GM18909 (cell line): ENCODE data around the gene LRRC47.
"Not testable (repeated sequence)": the region's sequence is repeated elsewhere in the genome, so short reads cannot be mapped to it uniquely, and the experiment has no call there.

Experiments
- ATAC-seq: cut with Tn5 transposase; IDR thresholded peaks from one replicate; pipeline ENCODE4 v1.9.1; 2021; ENCODE audit warnings: mild to moderate bottlenecking; ENCODE audit not compliant: unreplicated experiment, poor library complexity

Gene LRRC47

GRCh38 chr1:3816331-3817137 lies 20.2 kb upstream of the LRRC47 start:
- no peak for ATAC-seq

GRCh38 chr1:3814771-3815561 lies 18.7 kb upstream of the LRRC47 start:
- ATAC-seq = no peak

DNA sequence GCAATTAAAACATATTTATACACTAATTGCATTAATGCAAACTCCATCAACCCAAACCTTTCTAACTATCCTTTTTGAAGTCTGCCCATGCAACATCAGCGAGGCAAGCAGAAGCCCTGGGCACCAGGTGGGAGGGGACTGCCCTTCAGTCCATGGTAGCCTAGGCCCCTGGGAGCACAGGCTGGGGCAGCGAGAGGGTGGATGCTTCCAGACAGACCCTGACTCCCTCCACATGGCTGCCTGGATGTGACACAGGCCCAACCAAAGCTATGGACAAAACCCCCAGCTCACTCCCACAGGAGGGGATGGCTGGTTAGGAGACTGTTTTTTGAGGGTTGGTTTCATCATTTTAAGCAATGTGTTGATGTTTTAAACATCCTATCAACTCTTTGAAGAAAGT lies 17.8 kb upstream of the LRRC47 start:
- ATAC-seq = no peak

DNA sequence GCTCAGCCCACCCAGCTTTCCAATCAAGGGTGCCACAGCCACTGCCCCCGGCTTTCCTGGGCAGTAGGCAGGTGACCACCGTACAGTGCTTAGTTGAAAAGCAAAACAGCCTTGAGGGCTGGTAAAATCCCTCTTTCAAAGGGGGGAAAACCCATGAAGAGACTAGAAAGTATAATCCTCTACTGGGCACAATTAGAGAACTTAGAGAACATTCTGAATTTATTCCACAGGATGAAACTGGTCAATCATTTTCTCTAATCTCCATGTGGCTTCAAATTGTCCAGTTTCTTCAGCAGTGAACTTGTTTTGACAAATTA lies 15.3 kb upstream of the LRRC47 start:
- ATAC-seq = no peak

- ATAC-seq = not testable (repeated sequence)
These were observed 14.0 kb upstream of the LRRC47 start for GRCh38 chr1:3810149-3810761.

DNA sequence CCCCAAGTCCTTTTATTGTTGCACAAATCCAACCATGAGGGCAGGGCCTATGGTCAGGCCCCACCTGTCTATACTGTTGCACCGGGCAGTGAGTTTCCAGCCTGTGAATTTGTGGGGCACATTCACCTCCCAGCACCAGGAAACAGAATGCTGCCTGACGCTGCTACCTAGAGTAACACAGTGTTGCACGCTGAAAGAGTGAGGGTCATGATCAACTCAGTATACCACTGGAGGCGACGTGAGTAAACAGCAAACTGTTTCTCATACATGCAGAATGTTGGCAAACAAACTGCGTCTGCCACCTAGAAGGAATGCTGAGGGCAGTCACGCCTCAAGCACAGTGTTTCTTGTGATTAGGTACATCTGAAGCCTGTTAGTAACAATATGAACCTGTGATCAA lies 13.4 kb upstream of the LRRC47 start:
- no peak for ATAC-seq

GRCh38 chr1:3807769-3808168 lies 11.5 kb upstream of the LRRC47 start:
- ATAC-seq = no peak

DNA sequence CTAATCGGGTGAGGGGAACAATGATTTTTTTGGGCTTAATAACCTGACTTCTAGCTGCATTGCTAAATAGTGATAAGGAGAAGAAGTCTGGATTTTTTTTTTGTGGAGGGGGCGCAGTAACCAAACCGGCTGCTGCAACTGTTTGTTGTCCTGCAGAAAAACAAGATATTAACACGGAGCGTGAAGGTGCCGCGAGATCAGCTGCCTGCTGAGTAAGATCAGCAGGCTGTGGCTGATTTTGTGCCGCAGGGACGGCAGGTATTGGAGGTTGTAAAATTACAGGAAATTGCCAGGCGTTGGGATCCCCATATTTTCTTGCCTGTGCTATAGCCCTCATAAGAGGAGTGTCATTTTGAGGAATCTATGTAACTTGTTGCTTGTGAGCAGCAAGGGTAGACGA lies 8.7 kb upstream of the LRRC47 start:
- ATAC-seq = no peak

- not testable (repeated sequence) for ATAC-seq
These were observed 8.3 kb upstream of the LRRC47 start for GRCh38 chr1:3804627-3804944.

- ATAC-seq = no peak
These were observed 7.8 kb upstream of the LRRC47 start for GRCh38 chr1:3803905-3804626.

- ATAC-seq = not testable (repeated sequence)
These were observed 4.5 kb upstream of the LRRC47 start for GRCh38 chr1:3800795-3801194.

- no peak for ATAC-seq
These were observed 3.8 kb upstream of the LRRC47 start for GRCh38 chr1:3799976-3800685.

GRCh38 chr1:3795453-3796214 lies 664 bp downstream of the LRRC47 start:
- ATAC-seq = peak; percentile 33

DNA sequence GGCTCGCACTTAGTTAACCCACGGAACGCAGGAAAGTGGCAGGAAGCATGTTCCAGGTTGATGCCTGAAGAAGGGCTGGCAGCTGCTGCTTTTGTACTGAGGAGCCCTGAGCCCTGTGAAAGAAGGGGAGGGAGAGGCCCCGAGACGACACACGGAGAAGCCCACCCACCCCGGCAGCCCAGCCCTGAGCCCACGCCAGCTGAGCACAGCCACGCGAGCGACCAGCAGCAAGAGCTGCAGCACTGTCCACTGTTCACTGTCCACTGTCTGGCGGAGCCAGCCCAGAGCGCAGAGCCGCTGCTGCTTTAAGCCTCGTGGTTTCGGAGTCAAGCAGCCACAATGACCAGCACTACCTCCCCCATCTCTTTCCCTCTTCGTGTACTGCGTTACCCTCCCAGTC lies 5.3 kb downstream of the LRRC47 start:
- ATAC-seq = no peak

DNA sequence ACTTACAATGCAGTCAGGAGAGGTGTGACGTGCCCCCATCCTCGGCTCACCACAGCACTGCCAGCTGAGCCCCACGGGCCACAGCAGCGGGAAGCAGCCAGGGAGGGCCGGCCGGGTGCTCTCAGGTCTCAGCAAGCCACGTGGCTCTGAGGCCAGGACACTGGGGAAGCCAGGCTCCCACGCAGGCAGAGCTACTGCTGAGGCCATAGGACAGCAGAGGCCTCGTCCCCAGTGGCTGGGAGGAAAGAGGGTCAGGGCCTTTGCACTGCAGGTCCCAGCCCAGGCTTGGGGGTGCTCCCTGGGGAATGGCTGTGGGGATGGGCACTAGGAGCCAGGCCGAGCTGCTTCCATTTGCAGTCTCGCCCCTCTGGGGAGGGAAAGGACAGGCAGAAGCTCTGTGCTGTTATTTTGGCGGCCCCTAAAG lies 5.8 kb downstream of the LRRC47 start:
- ATAC-seq = no peak

DNA sequence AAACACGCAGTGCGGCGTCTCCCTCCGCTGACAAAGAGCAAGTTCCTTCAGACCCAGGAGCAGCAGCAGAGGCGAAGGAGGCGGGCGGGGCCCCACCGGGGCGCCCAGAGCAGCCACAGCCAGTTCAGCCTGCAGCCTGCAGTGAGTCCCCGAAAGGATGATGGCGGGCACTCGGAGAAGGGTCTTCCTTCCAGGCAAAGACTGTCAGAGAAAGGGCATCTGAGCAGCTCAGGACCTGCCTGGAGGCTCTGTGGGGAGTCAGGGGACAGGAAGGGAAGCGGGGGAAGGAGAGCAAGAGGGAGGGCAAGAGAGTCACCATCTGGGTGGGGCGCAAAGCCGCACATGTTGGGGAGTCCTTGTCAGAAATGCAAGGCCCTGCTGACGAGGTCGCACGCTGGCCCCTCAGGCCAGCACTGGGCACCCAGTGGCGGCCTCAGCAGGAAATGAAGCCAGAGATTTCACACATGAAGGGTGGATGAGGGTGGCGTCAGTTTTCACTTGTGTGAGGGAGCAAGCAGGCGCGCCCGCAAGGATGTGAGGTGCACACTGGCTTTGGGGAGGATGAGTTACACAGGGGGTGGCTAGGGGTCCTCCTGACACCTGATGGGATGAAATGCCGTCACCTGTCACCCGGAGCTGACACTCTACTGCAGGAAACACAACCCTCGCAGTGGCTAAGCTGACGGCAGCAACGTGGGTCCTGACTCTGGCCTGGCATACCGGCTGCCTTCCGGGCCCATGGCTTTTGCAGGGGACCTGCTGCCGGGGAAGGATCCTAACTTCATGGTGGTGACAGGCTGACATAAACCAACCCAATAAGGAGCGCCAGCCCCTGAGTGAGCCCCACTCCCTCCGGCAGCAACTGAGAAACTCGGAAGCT lies 6.6 kb downstream of the LRRC47 start:
- ATAC-seq = no peak

GRCh38 chr1:3788756-3789420 lies 7.4 kb downstream of the LRRC47 start:
- no peak for ATAC-seq
